Measurements from ENCODE around the gene POLL.
"Not testable (repeated sequence)": the region's sequence is repeated elsewhere in the genome, so short reads cannot be mapped to it uniquely, and the experiment has no call there.

POLL gene

GRCh38 chr10:101611096-101611905 is 23.2 kb upstream of the POLL start:
- DNase-seq (ENCODE audit: low spot score) = no peak

DNA sequence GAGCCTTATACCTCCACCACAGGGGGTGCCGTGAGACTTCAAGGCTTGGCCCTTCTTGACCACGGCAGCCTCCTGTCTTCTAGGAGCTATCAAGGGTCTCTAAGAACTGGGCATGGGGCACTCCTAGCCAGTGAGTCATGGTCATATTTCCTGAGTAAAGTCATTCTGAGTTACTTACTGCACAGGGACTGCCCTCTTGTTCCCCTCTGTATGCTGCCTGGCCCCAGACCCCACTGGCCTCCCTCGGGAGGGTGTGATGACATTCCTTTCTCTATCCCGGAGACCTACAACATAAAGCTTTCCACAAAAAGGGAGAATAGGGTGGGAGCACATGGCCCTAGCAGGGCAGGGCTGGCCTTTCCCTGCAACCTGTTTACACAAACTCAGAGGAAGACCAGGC is 21.4 kb upstream of the POLL start:
- peak; percentile 54 for DNase-seq (ENCODE audit: low spot score)

GRCh38 chr10:101607124-101607523 is 19.1 kb upstream of the POLL start:
- DNase-seq (ENCODE audit: low spot score) = no peak

- peak; percentile 79 for DNase-seq (ENCODE audit: low spot score)
Observed at GRCh38 chr10:101602761-101603398, 14.8 kb upstream of the POLL start.

- DNase-seq (ENCODE audit: low spot score) = no peak
Observed at GRCh38 chr10:101601541-101601940, 13.5 kb upstream of the POLL start.

DNA sequence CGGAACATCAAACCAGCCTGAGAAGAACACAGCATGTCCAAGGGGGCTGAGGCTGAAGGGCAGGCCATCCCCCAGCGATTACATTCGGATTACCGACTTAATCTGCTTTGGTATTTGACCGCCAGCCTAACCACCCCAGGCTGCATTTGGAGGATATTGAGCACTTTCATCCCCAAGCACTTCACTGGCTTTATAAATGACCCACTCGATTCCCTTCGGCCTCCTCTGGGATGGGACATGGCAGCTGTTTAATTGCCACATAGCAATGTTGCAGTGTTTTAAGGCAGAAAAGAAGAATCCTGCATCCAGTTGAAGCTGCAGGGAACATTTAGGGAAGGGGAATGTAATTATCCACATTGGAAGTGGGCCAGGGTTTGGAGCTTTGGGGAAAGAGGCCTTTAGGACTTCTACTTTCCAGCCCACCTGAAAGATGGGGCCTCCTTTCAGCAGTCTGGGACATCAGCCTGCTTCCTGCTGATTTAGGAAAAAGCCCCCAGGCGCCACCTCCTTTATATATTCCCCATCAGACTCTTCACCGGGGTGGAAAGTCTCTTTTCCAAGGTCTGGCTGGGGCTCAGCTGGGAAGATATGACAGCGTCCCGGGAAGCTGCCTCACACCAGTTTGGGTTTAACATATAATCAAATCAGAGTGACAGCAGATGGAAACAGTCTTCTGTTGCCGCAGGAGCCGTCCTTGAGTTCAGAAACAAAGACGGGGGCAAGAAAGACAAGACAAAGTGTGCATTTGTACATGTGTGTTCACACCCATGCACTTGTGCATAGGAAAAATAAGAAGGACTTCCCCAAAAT is 9.2 kb upstream of the POLL start:
- no peak for DNase-seq (ENCODE audit: low spot score)

DNA sequence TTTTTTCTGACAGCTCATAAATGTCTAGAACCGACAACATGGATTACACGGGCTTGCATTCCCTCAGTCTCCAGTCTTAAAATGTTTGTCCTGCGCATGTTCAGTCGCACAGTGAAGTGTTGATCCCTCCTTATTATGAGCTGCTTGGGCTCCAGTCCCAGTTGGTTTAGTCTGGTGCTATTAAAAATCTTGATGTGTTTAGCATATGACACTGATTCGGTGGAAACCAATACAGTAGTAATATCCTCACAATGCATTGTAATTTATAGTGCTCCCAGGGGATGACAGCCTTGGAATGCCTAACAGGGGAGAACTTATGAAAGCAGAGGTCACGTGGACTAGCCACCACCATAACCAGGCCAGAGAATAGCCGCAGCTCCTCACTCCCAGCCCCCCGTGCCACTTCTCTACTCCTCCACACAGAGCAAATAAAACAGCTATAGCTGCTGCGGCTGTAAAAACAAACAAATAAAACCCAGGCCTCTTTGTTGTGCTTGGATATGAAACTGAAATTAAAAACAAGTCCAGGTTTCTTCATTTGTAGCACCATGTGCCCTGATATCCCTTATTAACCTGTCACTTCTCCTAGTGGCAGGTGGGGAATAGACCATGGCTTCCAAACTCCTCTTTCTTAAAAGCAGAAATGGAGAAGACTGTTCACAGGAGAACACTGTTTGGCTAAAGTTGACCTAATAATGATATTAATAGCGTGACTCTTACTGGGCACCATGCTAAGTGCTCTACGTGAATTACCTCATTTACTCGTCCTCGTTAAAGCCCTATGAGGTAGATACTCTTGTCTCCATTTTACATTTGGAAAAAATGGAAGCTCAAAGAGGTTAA is 7.8 kb upstream of the POLL start:
- no peak for DNase-seq (ENCODE audit: low spot score)

DNA sequence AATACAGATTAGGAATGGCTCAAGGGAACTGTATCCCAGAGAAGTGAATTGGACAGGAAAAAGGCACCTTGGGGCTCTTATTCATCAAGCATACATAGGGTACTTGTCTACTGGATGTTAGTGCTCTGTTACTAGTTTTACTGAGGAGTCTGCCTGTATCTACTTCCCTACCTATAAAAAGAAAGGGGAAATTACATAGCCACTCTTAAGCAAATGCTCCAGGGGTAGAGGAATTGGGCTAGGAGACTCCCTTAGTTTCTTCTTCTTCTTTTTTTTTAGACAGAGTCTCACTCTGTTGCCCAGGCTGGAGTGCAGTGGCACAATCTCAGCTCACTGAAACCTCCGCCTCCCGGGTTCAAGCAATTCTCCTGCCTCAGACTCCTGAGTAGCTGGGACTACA is 5.3 kb upstream of the POLL start:
- DNase-seq (ENCODE audit: low spot score) = not testable (repeated sequence)

GRCh38 chr10:101588879-101589278 is 822 bp upstream of the POLL start:
- peak; percentile 58 for DNase-seq (ENCODE audit: low spot score)

DNA sequence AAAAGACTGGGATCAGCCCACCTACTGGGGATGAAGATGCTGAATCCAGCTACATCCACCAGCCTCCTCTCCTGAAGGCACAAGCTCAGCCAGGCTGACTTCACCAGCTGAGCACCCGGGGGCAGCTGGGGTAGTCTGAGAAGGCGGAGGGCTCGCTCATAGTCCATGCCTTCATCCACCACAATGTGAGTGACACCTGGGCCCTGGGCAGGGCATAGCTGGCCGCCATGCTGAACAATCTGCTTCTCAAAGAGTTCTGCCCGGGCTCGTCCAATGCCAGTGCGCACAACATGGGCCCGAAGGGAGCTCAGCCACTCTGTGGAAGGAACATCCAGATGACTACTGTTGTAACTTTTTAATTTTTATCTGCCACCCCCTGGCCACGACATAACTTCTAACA is 2.2 kb downstream of the POLL start:
- no peak for DNase-seq (ENCODE audit: low spot score)

DNA sequence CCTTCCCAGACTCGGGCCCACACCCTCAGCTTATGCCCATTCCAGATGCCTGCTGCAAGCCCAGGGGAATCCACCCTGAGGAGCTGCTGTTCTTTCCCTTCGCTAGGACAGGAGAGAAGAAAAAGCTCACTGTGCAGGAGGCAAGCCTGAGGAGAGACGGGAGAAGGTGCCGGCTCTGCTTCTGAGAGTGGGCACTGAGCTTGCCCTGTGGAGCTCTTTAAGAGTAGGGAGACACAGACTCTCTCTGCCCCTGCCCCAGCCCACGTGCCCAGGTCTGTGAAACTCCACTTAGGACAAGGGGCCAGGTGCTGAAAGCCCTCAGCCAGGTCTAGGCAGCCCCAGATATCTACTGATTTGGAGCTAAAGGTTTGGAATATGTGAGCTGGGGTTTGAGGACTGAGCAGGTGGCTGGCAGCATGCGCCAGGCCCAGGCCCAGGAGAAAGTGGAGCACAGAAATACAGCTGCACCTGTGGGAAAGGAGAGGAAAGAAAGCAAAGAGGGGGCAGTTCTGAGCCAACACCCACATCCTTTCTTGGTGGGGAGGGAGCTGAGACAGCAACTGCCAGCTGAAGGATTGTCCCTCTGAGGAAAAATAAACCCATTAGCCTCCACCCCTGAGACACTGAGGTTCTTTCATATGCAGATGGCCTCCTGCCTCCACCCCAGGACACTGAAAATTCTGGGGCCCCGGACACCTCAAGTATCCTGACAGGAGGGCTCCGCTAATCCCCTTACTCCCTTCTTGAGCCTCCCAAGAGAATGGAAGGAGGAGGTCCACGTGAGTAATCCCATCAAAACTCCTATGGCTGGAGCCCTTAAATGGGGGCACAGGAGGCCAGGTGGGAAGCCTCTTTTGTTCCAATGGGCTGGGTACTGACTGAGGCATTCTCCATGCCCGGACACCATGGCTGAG is 7.3 kb downstream of the POLL start:
- no peak for DNase-seq (ENCODE audit: low spot score)

- no peak for DNase-seq (ENCODE audit: low spot score)
Observed at GRCh38 chr10:101579516-101579870, 8.6 kb downstream of the POLL start.

- no peak for DNase-seq (ENCODE audit: low spot score)
Observed at GRCh38 chr10:101578803-101579515, 9.1 kb downstream of the POLL start.

- no peak for DNase-seq (ENCODE audit: low spot score)
Observed at GRCh38 chr10:101578192-101578591, 9.9 kb downstream of the POLL start.

- DNase-seq (ENCODE audit: low spot score) = no peak
Observed at GRCh38 chr10:101577121-101577871, 10.8 kb downstream of the POLL start.

GRCh38 chr10:101576211-101576863 is 11.7 kb downstream of the POLL start:
- DNase-seq (ENCODE audit: low spot score) = no peak

DNA sequence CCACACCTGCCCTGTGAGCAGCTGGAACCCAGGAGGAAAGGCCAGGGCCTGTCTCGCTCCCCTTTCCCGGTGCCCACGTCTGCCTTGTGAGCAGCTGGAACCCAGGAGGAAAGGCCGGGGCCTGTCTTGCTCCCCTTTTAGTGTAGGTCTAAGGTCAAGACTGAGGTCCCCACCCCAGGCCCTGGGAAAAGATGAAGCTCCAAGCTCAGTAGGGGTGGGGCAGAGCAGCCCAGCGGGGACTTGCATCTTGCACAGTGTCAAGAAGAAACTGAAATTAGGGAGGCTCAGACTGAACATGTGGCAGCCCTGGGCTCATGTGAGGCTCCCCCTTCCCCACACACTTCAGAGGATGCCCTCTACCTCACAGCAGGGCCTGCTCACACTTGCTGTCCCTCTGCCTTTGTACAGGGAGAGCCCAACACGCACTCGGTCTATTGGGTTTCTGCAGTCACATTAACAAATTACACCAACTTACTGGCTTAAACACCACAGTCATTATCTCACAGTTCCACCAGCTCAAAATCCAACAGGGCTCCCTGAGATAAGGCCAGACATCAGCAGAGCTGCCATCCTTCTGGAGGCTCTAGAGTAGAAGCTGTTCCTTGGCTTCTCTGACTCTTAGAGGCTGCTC is 12.4 kb downstream of the POLL start:
- DNase-seq (ENCODE audit: low spot score) = no peak

GRCh38 chr10:101575091-101575490 is 13.0 kb downstream of the POLL start:
- DNase-seq (ENCODE audit: low spot score) = no peak
